ENCODE results near the gene ETS1.

The ETS1 gene

GRCh38 chr11:128618603-128619002 lies 31.2 kb upstream of the ETS1 start:
- DNase-seq = no peak

GRCh38 chr11:128616161-128616560 lies 28.8 kb upstream of the ETS1 start:
- no peak for DNase-seq

- no peak for DNase-seq
These were observed 28.3 kb upstream of the ETS1 start for GRCh38 chr11:128615612-128616011.

- DNase-seq = no peak
These were observed 27.7 kb upstream of the ETS1 start for GRCh38 chr11:128615076-128615475.

GRCh38 chr11:128614026-128614425 lies 26.7 kb upstream of the ETS1 start:
- DNase-seq = no peak

GRCh38 chr11:128613300-128613995 lies 26.1 kb upstream of the ETS1 start:
- DNase-seq = no peak

- no peak for DNase-seq
These were observed 23.6 kb upstream of the ETS1 start for GRCh38 chr11:128610721-128611617.

- DNase-seq = no peak
These were observed 22.4 kb upstream of the ETS1 start for GRCh38 chr11:128609785-128610184.

- no peak for DNase-seq
These were observed 21.5 kb upstream of the ETS1 start for GRCh38 chr11:128608746-128609407.

- DNase-seq = no peak
These were observed 20.5 kb upstream of the ETS1 start for GRCh38 chr11:128607819-128608218.

GRCh38 chr11:128604723-128605122 lies 17.4 kb upstream of the ETS1 start:
- DNase-seq = no peak

- DNase-seq = no peak
These were observed 16.5 kb upstream of the ETS1 start for GRCh38 chr11:128603752-128604414.

- DNase-seq = no peak
These were observed 15.8 kb upstream of the ETS1 start for GRCh38 chr11:128603003-128603696.

GRCh38 chr11:128599729-128600128 lies 12.4 kb upstream of the ETS1 start:
- DNase-seq = no peak

- DNase-seq = no peak
These were observed 11.3 kb upstream of the ETS1 start for GRCh38 chr11:128598506-128599150.

- DNase-seq = no peak
These were observed 10.7 kb upstream of the ETS1 start for GRCh38 chr11:128598096-128598495.

GRCh38 chr11:128597209-128597608 lies 9.9 kb upstream of the ETS1 start:
- no peak for DNase-seq

- DNase-seq = no peak
These were observed 8.9 kb upstream of the ETS1 start for GRCh38 chr11:128596250-128596649.

GRCh38 chr11:128595775-128596174 lies 8.4 kb upstream of the ETS1 start:
- DNase-seq = no peak

GRCh38 chr11:128595221-128595620 lies 7.9 kb upstream of the ETS1 start:
- no peak for DNase-seq

GRCh38 chr11:128594226-128594625 lies 6.9 kb upstream of the ETS1 start:
- no peak for DNase-seq

GRCh38 chr11:128593281-128593680 lies 5.9 kb upstream of the ETS1 start:
- DNase-seq = no peak
